SK-N-SH (cell line): ENCODE results near the gene UNCX.
"Not testable (repeated sequence)": the region's sequence is repeated elsewhere in the genome, so short reads cannot be mapped to it uniquely, and the experiment has no call there.

ENCODE experiments used
- EP300 ChIP-seq, 2 experiments: IDR thresholded peaks; 2 replicates each; pipeline versions ENCODE4 v1.4.0 to v1.6.1; 2012; ENCODE audit warnings: borderline replicate concordance in 1 of 2, low read depth in 1 of 2, low read length in 1 of 2
- GABPA ChIP-seq: IDR thresholded peaks from 2 replicates; pipeline ENCODE4 v1.4.0; 2012; ENCODE audit warnings: low read depth, mild to moderate bottlenecking
- TF ChIP-seq, protein P1 (sequence below): IDR thresholded peaks from 2 replicates; pipeline ENCODE4 v1.4.0; 2012; ENCODE audit warnings: low read depth

DNA sequence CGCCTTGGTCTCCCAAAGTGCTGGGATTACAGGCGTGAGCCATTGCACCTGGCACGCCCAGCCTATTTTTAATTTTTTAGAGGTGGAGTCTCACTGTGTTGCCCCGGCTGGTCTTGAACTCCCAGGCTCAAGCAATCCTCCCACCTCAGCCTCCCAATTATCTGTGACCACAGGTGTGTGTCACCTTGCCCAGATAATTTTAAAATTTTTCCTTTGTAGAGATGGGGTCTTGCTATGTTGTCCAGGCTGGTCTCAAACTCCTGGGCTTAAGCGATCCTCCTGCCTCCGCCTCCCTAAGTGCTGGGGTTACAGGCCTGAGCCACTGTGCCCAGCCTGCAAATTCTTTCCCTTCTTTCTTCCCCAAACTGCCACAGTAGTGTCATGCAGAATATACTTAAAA, 29.8 kb upstream of the UNCX start:
- TF ChIP-seq, protein P1, sequence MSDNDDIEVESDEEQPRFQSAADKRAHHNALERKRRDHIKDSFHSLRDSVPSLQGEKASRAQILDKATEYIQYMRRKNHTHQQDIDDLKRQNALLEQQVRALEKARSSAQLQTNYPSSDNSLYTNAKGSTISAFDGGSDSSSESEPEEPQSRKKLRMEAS, result not testable (repeated sequence)
- TF ChIP-seq GABPA; EP300 (IDR thresholded peaks at IDR 0.05; ENCODE audit: borderline replicate concordance in 1 of 2, low read depth in 1 of 2, low read length in 1 of 2): not testable (repeated sequence)
